ENCODE measurements around the gene SORL1. TPM values are rescaled to one million over a fixed set of nuclear protein-coding genes. Genes with fewer than 3 reads are reported as not detected.

SORL1 gene
- total RNA-seq, 3 donors from 2014 or later: 58.3 to 195 (median 109) TPM

DNA sequence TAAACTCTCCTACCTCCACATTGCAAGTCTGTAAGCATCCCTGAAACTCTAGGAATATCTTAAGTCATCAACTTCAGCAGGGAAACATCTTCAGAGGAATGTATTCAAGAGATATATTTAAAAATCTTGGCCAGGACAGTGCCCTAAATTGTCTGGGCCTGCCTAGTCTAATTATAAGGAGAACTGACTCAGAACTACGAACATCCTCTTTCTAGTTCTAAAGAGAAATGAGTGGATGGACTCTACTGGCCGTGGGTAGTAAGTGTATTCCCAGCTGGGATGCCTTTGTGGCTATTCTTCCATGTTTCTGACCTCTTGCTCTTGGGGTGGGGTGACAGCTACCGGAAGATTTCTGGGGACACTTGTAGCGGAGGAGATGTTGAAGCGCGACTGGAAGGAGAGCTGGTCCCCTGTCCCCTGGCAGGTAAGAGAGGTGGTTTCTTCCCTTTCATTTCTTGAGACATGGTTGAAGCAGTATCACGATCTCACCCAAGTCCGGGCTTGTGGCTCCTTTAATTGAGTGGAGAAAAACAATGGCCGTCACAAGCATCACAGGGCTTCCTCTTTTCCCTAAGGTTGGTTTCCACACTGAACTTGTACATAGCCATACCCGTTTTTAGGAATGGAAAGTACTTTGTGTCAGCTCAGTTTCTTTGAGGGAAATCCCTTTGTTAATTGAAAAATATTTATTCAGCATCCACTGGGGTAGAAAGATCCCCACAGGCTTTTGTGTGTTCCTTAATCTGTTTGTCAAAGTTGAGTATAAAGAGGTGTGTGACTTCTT lies 98.3 kb downstream of the SORL1 start:
- Histone ChIP-seq H3K4me3 (no peak overlapping the region), H3K9me3 (no peaks in the 10 kb centered on the region), H3K36me3 (ENCODE audit: low read depth) (no peaks in the 10 kb centered on the region), H3K4me1 (ENCODE audit: low read depth) (no peaks in the 10 kb centered on the region)
- DNase-seq: no peak
- intact Hi-C loops (cut with DNase I, micrococcal nuclease): no loop called here
- no peak for ATAC-seq
- TF ChIP-seq, protein P1, sequence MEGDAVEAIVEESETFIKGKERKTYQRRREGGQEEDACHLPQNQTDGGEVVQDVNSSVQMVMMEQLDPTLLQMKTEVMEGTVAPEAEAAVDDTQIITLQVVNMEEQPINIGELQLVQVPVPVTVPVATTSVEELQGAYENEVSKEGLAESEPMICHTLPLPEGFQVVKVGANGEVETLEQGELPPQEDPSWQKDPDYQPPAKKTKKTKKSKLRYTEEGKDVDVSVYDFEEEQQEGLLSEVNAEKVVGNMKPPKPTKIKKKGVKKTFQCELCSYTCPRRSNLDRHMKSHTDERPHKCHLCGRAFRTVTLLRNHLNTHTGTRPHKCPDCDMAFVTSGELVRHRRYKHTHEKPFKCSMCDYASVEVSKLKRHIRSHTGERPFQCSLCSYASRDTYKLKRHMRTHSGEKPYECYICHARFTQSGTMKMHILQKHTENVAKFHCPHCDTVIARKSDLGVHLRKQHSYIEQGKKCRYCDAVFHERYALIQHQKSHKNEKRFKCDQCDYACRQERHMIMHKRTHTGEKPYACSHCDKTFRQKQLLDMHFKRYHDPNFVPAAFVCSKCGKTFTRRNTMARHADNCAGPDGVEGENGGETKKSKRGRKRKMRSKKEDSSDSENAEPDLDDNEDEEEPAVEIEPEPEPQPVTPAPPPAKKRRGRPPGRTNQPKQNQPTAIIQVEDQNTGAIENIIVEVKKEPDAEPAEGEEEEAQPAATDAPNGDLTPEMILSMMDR (IDR thresholded peaks at IDR 0.05): no peak

- no peaks in the 10 kb centered on the region for H3K9me3 ChIP-seq
- no peak overlapping the region for H3K4me3 ChIP-seq
- TF ChIP-seq, protein P1 (IDR thresholded peaks at IDR 0.05): no peak
- intact Hi-C loops (cut with DNase I, micrococcal nuclease): no loop called here
- no peaks in the 10 kb centered on the region for H3K4me1 ChIP-seq (ENCODE audit: low read depth)
- DNase-seq: no peak
- no peaks in the 10 kb centered on the region for H3K36me3 ChIP-seq (ENCODE audit: low read depth)
- ATAC-seq: no peak
Observed at GRCh38 chr11:121551463-121551862, 99.3 kb downstream of the SORL1 start.

DNA sequence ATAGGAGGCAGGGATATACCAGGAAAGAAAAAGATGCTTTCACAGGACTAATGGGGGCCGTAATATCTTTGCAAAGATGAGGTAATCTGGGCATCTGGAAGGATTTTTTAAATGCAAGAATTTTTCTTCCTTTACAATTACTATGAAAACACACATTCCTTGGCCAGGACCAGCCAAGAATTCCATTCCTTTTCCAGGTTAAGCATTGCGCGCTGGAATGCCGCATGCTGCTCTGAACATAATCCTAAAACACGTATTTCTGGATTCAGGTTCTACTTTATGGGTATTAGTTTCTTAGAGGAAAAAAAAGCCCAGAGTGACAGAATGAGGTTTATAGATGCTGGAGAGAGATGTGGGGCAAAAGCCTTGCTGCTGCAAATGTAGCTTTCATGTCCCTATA lies 100.0 kb downstream of the SORL1 start:
- Histone ChIP-seq H3K36me3 (ENCODE audit: low read depth) (no peaks in the 10 kb centered on the region), H3K9me3 (no peaks in the 10 kb centered on the region), H3K4me1 (ENCODE audit: low read depth) (no peaks in the 10 kb centered on the region), H3K4me3 (no peak overlapping the region)
- DNase-seq (no peak), ATAC-seq (no peak)
- intact Hi-C loops (cut with DNase I, micrococcal nuclease): no loop called here
- TF ChIP-seq, protein P1 (IDR thresholded peaks at IDR 0.05): no peak

DNA sequence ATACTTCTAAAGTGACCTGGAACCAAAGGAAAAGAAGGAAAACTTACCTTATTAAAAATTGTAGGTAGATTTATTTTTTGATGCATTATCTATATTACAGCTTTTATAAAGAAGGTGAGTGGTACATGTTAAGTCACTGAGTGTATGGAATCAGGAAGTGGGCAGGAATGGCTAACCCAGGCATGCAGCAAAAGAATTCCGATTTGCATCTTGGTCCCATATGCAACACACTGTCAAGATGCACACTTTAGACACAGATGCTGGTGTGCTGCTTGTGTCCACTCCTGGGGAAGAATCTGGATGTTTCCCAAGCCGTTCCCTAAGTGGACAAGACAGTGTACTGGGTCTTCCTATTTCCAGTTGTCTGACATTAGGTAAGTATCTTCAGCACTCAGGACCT lies 100.5 kb downstream of the SORL1 start:
- Histone ChIP-seq H3K4me3 (no peak overlapping the region), H3K36me3 (ENCODE audit: low read depth) (no peaks in the 10 kb centered on the region), H3K9me3 (no peaks in the 10 kb centered on the region), H3K4me1 (ENCODE audit: low read depth) (no peaks in the 10 kb centered on the region)
- TF ChIP-seq, protein P1 (IDR thresholded peaks at IDR 0.05): no peak
- DNase-seq: no peak
- intact Hi-C loops (cut with DNase I, micrococcal nuclease): no loop called here
- ATAC-seq: no peak

- no peaks in the 10 kb centered on the region for H3K9me3 ChIP-seq
- TF ChIP-seq, protein P1 (IDR thresholded peaks at IDR 0.05): no peak
- DNase-seq (no peak), ATAC-seq (no peak)
- no peak overlapping the region for H3K4me3 ChIP-seq
- H3K36me3 ChIP-seq (ENCODE audit: low read depth): no peaks in the 10 kb centered on the region
- no peaks in the 10 kb centered on the region for H3K4me1 ChIP-seq (ENCODE audit: low read depth)
- intact Hi-C loops (cut with DNase I, micrococcal nuclease): no loop called here
Observed at GRCh38 chr11:121553389-121553788, 101.3 kb downstream of the SORL1 start.

Data from mucosa of descending colon (tissue), 3 donors.